Transverse colon (tissue), 4 donors: ENCODE measurements around the gene PDIA2. TPM values are rescaled to one million over a fixed set of nuclear protein-coding genes. Genes with fewer than 3 reads are reported as not detected.

Experiments
- DNase-seq: peaks from one replicate; pipeline ENCODE4 v3.0.0-alpha.2; 2019
- H3K27ac ChIP-seq, 4 donors: fragments of 200-600 bp; sonication (generic); 2 replicates each; pipeline ENCODE4 v1.5.1; 2016 to 2018; ENCODE audit warnings: inconsistent platforms in 4 of 4
- H3K27me3 ChIP-seq: fragments of 200-600 bp; sonication (generic); 2 replicates; pipeline ENCODE4 v1.5.1; 2017; ENCODE audit warnings: inconsistent platforms
- H3K36me3 ChIP-seq, 4 donors: fragments of 200-600 bp; sonication (generic); 2 replicates each; pipeline ENCODE4 v1.5.1; 2017 to 2019; ENCODE audit warnings: inconsistent platforms in 4 of 4
- H3K4me1 ChIP-seq, 4 donors: fragments of 200-600 bp; sonication (generic); 2 replicates each; pipeline ENCODE4 v1.5.1; 2017 to 2020; ENCODE audit warnings: inconsistent platforms in 4 of 4
- H3K4me3 ChIP-seq, 4 donors: fragments of 200-600 bp; sonication (generic); 1 replicate in 1 of 4; 2 replicates in 3 of 4; pipeline versions ENCODE4 v1.5.1 to v1.6.1; 2017 to 2019; ENCODE audit warnings: inconsistent platforms in 4 of 4
- H3K9me3 ChIP-seq, 2 donors: fragments of 200-600 bp; sonication (generic); 2 replicates each; pipeline ENCODE4 v1.5.1; 2017 to 2019; ENCODE audit warnings: inconsistent platforms in 2 of 2
- EP300 ChIP-seq: sonication (generic); formaldehyde crosslinking; IDR thresholded peaks from one replicate; pipeline ENCODE4 v1.6.1; 2017; ENCODE audit warnings: antibody characterized with exemption, low read depth
- POLR2A ChIP-seq: fragments of 450-650 bp; IDR thresholded peaks from one replicate; pipeline ENCODE4 v1.6.1; 2016; ENCODE audit warnings: antibody characterized with exemption, mild to moderate bottlenecking, moderate library complexity
- POLR2AphosphoS5 ChIP-seq, 3 donors: sonication (generic); formaldehyde crosslinking; IDR thresholded peaks; one replicate each; pipeline ENCODE4 v1.6.1; 2016; ENCODE audit warnings: antibody characterized with exemption in 3 of 3
- WGBS, 2 donors: methylation state at CpG; one replicate each; pipeline ENCODE4 v1.1.5; 2018; ENCODE audit warnings: low coverage in 1 of 2; 5-methylcytosine and 5-hydroxymethylcytosine counted together
- in situ Hi-C, 4 donors: fragments of 200-750 bp; cut with MboI; loops; one replicate each; pipeline versions ENCODE4 v1.15.0 to v1.15.1; 2017; ENCODE audit warnings: low sequenced_read_pairs in 3 of 4, low pct_ligation_motif_present in 1 of 4, low pct_unique_long_range_greater_than_20kb in 1 of 4
- intact Hi-C: fragments of 100-400 bp; cut with DNase I; formaldehyde crosslinking; loops from one replicate; pipeline ENCODE4 v1.15.1; 2023; ENCODE audit warnings: low total_unique reads
- total RNA-seq, 4 donors: library from RNA; depleted of rRNA; stranded (reverse); fragments of >200 nt; gene quantifications; one replicate each; pipeline ENCODE4 v1.1.0, GENCODE V29; 2016
- TF ChIP-seq, protein P1 (sequence below), 5 experiments: fragments of 200-600 bp in 3 of 5; fragments of 450-650 bp in 2 of 5; sonication (generic) in 3 of 5; IDR thresholded peaks; 1 replicate in 2 of 5; 2 replicates in 3 of 5; pipeline ENCODE4 v1.5.1; 2016 to 2017; ENCODE audit warnings: antibody characterized with exemption in 5 of 5, inconsistent platforms in 3 of 5, mild to moderate bottlenecking in 2 of 5, moderate library complexity in 1 of 5

Gene PDIA2
- total RNA-seq, 4 donors from 2014 or later, result 0.55 to 2.6 (median 0.79) TPM; not detected in 1

DNA sequence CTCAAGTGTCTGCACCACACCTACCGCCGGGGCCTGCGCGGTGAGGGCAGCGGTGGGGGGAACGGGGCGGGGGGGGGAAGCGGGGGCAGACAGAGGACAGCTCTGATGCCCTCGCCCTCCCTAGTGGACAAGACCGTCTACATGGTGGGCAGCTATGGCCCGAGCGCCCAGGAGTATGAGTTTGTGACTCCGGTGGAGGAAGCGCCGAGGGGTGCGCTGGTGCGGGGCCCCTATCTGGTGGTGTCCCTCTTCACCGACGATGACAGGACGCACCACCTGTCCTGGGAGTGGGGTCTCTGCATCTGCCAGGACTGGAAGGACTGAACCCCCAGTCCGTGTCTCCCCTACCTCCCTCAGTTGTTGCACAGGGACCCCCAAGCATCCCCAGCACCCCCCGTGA lies 473 bp upstream of the PDIA2 start:
- intact Hi-C loops (no loop called here), in situ Hi-C loops (no loop called here)
- peaks cover 6 to 18% (median 11%) of the 10 kb centered on the region in 4 donors for H3K4me1 ChIP-seq
- H3K9me3 ChIP-seq, result no peaks in the 10 kb centered on the region
- no peak overlapping the region for H3K27ac ChIP-seq
- H3K4me3 ChIP-seq, result no peak overlapping the region
- H3K27me3 ChIP-seq, result peaks cover 48% of the 10 kb centered on the region
- no peak for DNase-seq
- H3K36me3 ChIP-seq, result no peaks in the 10 kb centered on the region
- TF ChIP-seq, protein P1, sequence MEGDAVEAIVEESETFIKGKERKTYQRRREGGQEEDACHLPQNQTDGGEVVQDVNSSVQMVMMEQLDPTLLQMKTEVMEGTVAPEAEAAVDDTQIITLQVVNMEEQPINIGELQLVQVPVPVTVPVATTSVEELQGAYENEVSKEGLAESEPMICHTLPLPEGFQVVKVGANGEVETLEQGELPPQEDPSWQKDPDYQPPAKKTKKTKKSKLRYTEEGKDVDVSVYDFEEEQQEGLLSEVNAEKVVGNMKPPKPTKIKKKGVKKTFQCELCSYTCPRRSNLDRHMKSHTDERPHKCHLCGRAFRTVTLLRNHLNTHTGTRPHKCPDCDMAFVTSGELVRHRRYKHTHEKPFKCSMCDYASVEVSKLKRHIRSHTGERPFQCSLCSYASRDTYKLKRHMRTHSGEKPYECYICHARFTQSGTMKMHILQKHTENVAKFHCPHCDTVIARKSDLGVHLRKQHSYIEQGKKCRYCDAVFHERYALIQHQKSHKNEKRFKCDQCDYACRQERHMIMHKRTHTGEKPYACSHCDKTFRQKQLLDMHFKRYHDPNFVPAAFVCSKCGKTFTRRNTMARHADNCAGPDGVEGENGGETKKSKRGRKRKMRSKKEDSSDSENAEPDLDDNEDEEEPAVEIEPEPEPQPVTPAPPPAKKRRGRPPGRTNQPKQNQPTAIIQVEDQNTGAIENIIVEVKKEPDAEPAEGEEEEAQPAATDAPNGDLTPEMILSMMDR (IDR thresholded peaks at IDR 0.05), result no peak
- TF ChIP-seq POLR2AphosphoS5 (IDR thresholded peaks at IDR 0.05) (no peak), POLR2A (no peak), EP300 (no peak)
- 74% methylated on average over 20 of the region's 22 CpGs; no CpG with 5 or more reads in 1 of the 2 donors for WGBS, 2 donors

DNA sequence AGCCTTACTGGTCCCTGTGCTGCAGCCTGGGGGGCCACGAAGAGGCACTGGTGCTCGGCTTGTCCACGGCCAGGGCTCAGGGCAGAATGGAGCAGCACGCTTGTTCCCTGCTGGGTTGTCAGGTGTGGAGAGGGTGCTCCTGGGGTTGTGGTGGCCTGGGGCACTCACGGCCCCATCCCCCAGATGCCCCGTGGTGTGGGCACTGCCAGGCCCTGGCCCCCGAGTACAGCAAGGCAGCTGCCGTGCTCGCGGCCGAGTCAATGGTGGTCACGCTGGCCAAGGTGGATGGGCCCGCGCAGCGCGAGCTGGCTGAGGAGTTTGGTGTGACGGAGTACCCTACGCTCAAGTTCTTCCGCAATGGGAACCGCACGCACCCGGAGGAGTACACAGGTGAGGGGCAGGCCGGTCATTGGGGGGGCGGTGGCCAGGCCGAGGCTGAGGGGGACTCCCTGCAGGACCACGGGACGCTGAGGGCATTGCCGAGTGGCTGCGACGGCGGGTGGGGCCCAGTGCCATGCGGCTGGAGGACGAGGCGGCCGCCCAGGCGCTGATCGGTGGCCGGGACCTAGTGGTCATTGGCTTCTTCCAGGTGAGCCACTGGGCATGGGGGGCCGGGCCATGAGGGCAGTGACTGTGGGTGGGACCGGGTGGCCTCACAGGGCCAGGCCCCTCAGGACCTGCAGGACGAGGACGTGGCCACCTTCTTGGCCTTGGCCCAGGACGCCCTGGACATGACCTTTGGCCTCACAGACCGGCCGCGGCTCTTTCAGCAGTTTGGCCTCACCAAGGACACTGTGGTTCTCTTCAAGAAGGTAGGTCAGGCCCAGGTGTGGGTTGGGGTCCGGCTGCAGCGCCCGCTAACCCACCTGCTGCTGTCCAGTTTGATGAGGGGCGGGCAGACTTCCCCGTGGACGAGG lies 1.5 kb downstream of the PDIA2 start:
- no peaks in the 10 kb centered on the region for H3K9me3 ChIP-seq
- TF ChIP-seq, protein P1 (IDR thresholded peaks at IDR 0.05), result no peak
- TF ChIP-seq POLR2A (no peak), POLR2AphosphoS5 (IDR thresholded peaks at IDR 0.05) (no peak), EP300 (no peak)
- peaks cover 37% of the 10 kb centered on the region for H3K27me3 ChIP-seq
- no peak overlapping the region for H3K27ac ChIP-seq
- intact Hi-C loops (no loop called here), in situ Hi-C loops (no loop called here)
- peaks cover 6 to 18% (median 11%) of the 10 kb centered on the region in 4 donors for H3K4me1 ChIP-seq
- 93 to 95% methylated on average over 4 to 47 of the region's 52 CpGs for WGBS, 2 donors
- no peak for DNase-seq
- peaks cover 0 to 12% (median 6%) of the 10 kb centered on the region in 4 donors for H3K36me3 ChIP-seq
- H3K4me3 ChIP-seq, result no peak overlapping the region

DNA sequence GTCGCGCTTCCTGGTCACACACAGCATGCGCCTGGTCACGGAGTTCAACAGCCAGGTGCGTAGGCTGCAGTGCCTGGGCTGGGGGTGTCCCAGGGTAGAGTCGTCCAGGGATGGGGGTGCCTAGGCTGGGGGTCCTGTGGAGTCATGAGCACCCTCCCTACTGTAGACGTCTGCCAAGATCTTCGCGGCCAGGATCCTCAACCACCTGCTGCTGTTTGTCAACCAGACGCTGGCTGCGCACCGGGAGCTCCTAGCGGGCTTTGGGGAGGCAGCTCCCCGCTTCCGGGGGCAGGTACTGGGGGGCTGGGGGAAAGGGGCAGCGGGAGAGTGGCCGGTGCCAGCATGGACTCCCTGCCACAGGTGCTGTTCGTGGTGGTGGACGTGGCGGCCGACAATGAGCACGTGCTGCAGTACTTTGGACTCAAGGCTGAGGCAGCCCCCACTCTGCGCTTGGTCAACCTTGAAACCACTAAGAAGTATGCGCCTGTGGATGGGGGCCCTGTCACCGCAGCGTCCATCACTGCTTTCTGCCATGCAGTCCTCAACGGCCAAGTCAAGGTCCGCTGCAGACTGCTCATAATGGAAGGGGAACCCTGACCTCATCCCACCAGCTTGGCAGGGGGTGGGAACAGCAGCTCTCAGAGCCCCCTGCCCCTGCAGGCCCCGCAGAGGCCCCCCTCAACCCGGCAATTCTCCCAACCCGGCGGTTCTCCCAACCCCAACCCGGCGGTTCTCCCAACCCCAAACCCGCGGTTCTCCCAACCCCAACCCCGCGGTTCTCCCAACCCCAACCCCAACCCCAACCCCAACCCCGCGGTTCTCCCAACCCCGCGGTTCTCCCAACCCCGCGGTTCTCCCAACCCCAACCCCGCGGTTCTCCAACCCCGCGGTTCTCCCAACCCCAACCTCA lies 2.4 kb downstream of the PDIA2 start:
- WGBS, 2 donors, result 84 to 90% methylated on average over 4 to 48 of the region's 48 CpGs
- no peak overlapping the region for H3K27ac ChIP-seq
- in situ Hi-C loops, result no loop called here

More for the DNA sequence above, 2.4 kb downstream of the PDIA2 start:
- H3K27me3 ChIP-seq, result peaks cover 29% of the 10 kb centered on the region
- peaks cover 0 to 20% (median 6%) of the 10 kb centered on the region in 4 donors for H3K36me3 ChIP-seq
- H3K4me1 ChIP-seq, result peaks cover 6 to 13% (median 7%) of the 10 kb centered on the region in 4 donors
- no peaks in the 10 kb centered on the region for H3K9me3 ChIP-seq
- TF ChIP-seq POLR2A (no peak), EP300 (no peak), POLR2AphosphoS5 (IDR thresholded peaks at IDR 0.05) (no peak)
- TF ChIP-seq, protein P1 (IDR thresholded peaks at IDR 0.05), result no peak
- intact Hi-C loops, result no loop called here
- H3K4me3 ChIP-seq, result no peak overlapping the region
- DNase-seq, result no peak
